Gastroesophageal sphincter (tissue), 3 donors: ENCODE measurements around the gene NKIRAS2.

Source experiments
- CTCF ChIP-seq, 4 experiments: fragments of 200-600 bp in 2 of 4; fragments of 450-650 bp in 2 of 4; sonication (generic) in 1 of 4; IDR thresholded peaks; one replicate each; pipeline ENCODE4 v1.5.1; 2017 to 2019; ENCODE audit warnings: antibody characterized with exemption in 4 of 4, mild to moderate bottlenecking in 2 of 4, moderate library complexity in 2 of 4
- EP300 ChIP-seq: sonication (generic); formaldehyde crosslinking; IDR thresholded peaks from one replicate; pipeline ENCODE4 v1.6.1; 2017; ENCODE audit warnings: antibody characterized with exemption, mild to moderate bottlenecking
- POLR2A ChIP-seq, 2 donors: fragments of 450-650 bp; IDR thresholded peaks; one replicate each; pipeline ENCODE4 v1.6.1; 2017; ENCODE audit warnings: antibody characterized with exemption in 2 of 2, mild to moderate bottlenecking in 2 of 2, moderate library complexity in 1 of 2
- POLR2AphosphoS5 ChIP-seq: sonication (generic); formaldehyde crosslinking; IDR thresholded peaks from one replicate; pipeline ENCODE4 v1.6.1; 2017; ENCODE audit warnings: antibody characterized with exemption

GRCh38 chr17:42018988-42019387, 902 bp upstream of the NKIRAS2 start:
- TF ChIP-seq CTCF (IDR thresholded peaks at IDR 0.05) (no peak), POLR2AphosphoS5 (no peak), EP300 (no peak), POLR2A (IDR thresholded peaks at IDR 0.05) (no peak)
